SK-N-SH treated with all-trans-retinoic acid at 6 μM for 48 hours (cell line): ENCODE data around the gene SGTA.

Experiments
- ATAC-seq: fragments of 200-7000 bp; cut with Tn5 transposase; 3 replicates; pipeline ENCODE4 v1.9.1; 2020; ENCODE audit warnings: mild to moderate bottlenecking, moderate library complexity
- ARNTL ChIP-seq: fragments of 450-650 bp; formaldehyde crosslinking; IDR thresholded peaks from 2 replicates; pipeline ENCODE4 v1.5.0; 2020; ENCODE audit warnings: low read depth, mild to moderate bottlenecking, moderate library complexity, borderline replicate concordance
- BACH2 ChIP-seq: fragments of 250-450 bp; sonication (Bioruptor Pico); IDR thresholded peaks from 2 replicates; pipeline ENCODE4 v1.9.0; 2021; ENCODE audit warnings: mild to moderate bottlenecking, borderline replicate concordance
- CSDC2 ChIP-seq: fragments of 250-450 bp; sonication (Bioruptor Pico); IDR thresholded peaks from 2 replicates; pipeline ENCODE4 v1.5.0; 2020; ENCODE audit warnings: mild to moderate bottlenecking, moderate library complexity
- ESRRG ChIP-seq: fragments of 250-450 bp; sonication (Bioruptor Pico); IDR thresholded peaks from 2 replicates; pipeline ENCODE4 v1.6.1; 2021; ENCODE audit warnings: mild to moderate bottlenecking
- ISL1 ChIP-seq: fragments of 250-450 bp; sonication (Bioruptor Pico); IDR thresholded peaks from 2 replicates; pipeline ENCODE4 v2.1.2; 2022; ENCODE audit warnings: mild to moderate bottlenecking, moderate library complexity
- RARB ChIP-seq: fragments of 250-450 bp; sonication (Bioruptor Pico); IDR thresholded peaks from 2 replicates; pipeline ENCODE4 v1.8.0; 2021; ENCODE audit warnings: mild to moderate bottlenecking, moderate library complexity
- SNAI2 ChIP-seq: fragments of 250-450 bp; sonication (Bioruptor Pico); IDR thresholded peaks from 2 replicates; pipeline ENCODE4 v1.5.0; 2020; ENCODE audit warnings: mild to moderate bottlenecking, moderate library complexity
- TOX ChIP-seq: fragments of 250-450 bp; sonication (Bioruptor Pico); IDR thresholded peaks from 2 replicates; pipeline ENCODE4 v1.8.0; 2021; ENCODE audit warnings: mild to moderate bottlenecking, moderate library complexity, borderline replicate concordance
- ZC3H10 ChIP-seq: fragments of 250-450 bp; sonication (Bioruptor Pico); IDR thresholded peaks from 2 replicates; pipeline ENCODE4 v1.5.1; 2021; ENCODE audit warnings: mild to moderate bottlenecking, moderate library complexity
- ZFP3 ChIP-seq: fragments of 250-450 bp; sonication (Bioruptor Pico); IDR thresholded peaks from 2 replicates; pipeline ENCODE4 v1.5.0; 2020; ENCODE audit warnings: mild to moderate bottlenecking, moderate library complexity
- ZFP30 ChIP-seq: fragments of 450-650 bp; formaldehyde crosslinking; IDR thresholded peaks from 2 replicates; pipeline ENCODE4 v1.5.0; 2022; ENCODE audit warnings: mild to moderate bottlenecking, moderate library complexity
- ZNF565 ChIP-seq: fragments of 450-650 bp; formaldehyde crosslinking; conservative IDR thresholded peaks from 2 replicates; pipeline ENCODE4 v1.5.0; 2020; ENCODE audit warnings: low read depth, mild to moderate bottlenecking, moderate library complexity
- ZNF70 ChIP-seq: fragments of 450-650 bp; formaldehyde crosslinking; IDR thresholded peaks from 2 replicates; pipeline ENCODE4 v1.5.0; 2020; ENCODE audit warnings: mild to moderate bottlenecking, moderate library complexity
- ZNF8 ChIP-seq: fragments of 450-650 bp; formaldehyde crosslinking; IDR thresholded peaks from 2 replicates; pipeline ENCODE4 v1.5.0; 2020; ENCODE audit warnings: mild to moderate bottlenecking, moderate library complexity
- TF ChIP-seq, protein P1 (sequence below): fragments of 250-450 bp; sonication (Bioruptor Pico); IDR thresholded peaks from 2 replicates; pipeline ENCODE4 v1.5.1; 2020; ENCODE audit warnings: low read depth, mild to moderate bottlenecking, moderate library complexity
- TF ChIP-seq, protein P2 (sequence below): fragments of 250-450 bp; sonication (Bioruptor Pico); IDR thresholded peaks from 2 replicates; pipeline ENCODE4 v1.5.0; 2020; ENCODE audit warnings: mild to moderate bottlenecking, moderate library complexity
- TF ChIP-seq, protein P3 (sequence below): fragments of 250-450 bp; sonication (Bioruptor Pico); IDR thresholded peaks from 2 replicates; pipeline ENCODE4 v1.8.0; 2021; ENCODE audit warnings: low read depth, mild to moderate bottlenecking, moderate library complexity, borderline replicate concordance

Gene SGTA

DNA sequence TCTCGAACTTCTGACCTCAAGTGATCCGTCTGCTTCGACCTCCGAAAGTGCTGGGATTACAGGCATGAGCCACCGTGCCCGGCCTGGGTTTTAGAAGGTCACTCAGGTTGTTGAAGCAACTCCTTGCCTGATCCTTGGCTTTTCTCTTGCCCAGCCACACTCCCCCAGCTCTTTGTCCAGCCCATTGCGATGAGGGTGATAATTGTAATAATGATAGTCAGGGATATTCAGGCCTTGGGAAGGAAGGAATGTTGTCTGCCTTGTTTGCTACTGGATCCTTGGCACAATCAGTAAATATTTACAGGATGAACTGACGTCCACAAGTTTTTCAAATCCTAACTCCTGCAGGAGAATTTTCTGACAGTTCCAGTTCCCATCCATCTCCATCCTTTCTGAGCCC is 4.0 kb upstream of the SGTA start:
- no peak for ATAC-seq
- no peak for TF ChIP-seq ZNF565 (CRISPR knock-in tag)
- TF ChIP-seq, protein P1, sequence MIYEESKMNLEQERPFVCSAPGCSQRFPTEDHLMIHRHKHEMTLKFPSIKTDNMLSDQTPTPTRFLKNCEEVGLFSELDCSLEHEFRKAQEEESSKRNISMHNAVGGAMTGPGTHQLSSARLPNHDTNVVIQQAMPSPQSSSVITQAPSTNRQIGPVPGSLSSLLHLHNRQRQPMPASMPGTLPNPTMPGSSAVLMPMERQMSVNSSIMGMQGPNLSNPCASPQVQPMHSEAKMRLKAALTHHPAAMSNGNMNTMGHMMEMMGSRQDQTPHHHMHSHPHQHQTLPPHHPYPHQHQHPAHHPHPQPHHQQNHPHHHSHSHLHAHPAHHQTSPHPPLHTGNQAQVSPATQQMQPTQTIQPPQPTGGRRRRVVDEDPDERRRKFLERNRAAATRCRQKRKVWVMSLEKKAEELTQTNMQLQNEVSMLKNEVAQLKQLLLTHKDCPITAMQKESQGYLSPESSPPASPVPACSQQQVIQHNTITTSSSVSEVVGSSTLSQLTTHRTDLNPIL (CRISPR knock-in tag) = no peak
- no peak for TF ChIP-seq RARB (CRISPR knock-in tag)
- TF ChIP-seq ARNTL (CRISPR knock-in tag) = no peak
- no peak for TF ChIP-seq ZFP3 (CRISPR knock-in tag)
- TF ChIP-seq ZFP30 (CRISPR knock-in tag) = no peak
- no peak for TF ChIP-seq ESRRG (CRISPR knock-in tag)
- TF ChIP-seq, protein P2, sequence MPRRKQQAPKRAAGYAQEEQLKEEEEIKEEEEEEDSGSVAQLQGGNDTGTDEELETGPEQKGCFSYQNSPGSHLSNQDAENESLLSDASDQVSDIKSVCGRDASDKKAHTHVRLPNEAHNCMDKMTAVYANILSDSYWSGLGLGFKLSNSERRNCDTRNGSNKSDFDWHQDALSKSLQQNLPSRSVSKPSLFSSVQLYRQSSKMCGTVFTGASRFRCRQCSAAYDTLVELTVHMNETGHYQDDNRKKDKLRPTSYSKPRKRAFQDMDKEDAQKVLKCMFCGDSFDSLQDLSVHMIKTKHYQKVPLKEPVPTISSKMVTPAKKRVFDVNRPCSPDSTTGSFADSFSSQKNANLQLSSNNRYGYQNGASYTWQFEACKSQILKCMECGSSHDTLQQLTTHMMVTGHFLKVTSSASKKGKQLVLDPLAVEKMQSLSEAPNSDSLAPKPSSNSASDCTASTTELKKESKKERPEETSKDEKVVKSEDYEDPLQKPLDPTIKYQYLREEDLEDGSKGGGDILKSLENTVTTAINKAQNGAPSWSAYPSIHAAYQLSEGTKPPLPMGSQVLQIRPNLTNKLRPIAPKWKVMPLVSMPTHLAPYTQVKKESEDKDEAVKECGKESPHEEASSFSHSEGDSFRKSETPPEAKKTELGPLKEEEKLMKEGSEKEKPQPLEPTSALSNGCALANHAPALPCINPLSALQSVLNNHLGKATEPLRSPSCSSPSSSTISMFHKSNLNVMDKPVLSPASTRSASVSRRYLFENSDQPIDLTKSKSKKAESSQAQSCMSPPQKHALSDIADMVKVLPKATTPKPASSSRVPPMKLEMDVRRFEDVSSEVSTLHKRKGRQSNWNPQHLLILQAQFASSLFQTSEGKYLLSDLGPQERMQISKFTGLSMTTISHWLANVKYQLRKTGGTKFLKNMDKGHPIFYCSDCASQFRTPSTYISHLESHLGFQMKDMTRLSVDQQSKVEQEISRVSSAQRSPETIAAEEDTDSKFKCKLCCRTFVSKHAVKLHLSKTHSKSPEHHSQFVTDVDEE (CRISPR knock-in tag) = no peak
- TF ChIP-seq TOX (CRISPR knock-in tag) = no peak
- TF ChIP-seq, all 23 proteins: peak for 0

DNA sequence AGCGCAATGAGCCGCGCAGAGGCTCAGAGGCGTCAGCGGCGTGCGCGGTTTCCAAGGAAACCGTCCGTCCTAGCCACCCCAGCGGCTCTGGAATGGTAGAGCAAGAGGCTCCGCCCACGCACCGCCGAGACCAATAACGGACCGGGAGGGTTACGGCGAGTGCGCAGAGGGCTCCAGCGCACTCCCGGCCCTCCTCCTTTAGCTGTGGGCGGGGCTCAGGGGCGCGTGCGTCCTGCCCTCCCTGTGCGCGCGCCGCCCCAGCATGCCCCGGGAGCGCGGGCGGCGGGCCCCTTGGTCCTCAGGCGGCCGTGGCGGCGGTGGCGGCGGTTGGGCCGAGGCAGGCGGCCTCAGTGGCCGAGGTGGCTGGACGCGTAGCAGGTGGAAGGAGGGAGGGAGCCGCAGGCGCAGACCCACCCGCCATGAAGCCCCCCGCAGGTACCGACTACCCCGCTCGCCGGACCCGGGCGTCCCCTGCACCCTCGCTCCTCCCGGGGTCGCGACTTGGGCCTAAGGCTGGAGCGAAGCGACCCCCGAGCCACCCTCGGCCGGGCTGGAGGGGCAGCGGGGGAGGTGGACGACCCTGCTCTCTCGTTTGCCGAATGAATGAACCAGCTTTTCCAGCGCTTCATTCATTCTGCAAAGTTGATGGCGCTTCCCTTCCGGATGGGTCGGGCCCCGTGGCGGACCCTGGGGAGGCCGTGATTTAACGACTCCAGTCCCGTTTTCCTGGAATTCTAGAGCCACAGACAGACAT is 2.3 kb upstream of the SGTA start, which contains the start of gene THOP1:
THOP1 (plus strand) TSS at position 260 of the 754 bp plus-strand sequence; CDS start at position 420, 160 bp downstream.
- peak; percentile 93 for ATAC-seq
- TF ChIP-seq ISL1 (CRISPR knock-in tag) (no peak), ZC3H10 (CRISPR knock-in tag) (no peak)
- TF ChIP-seq, protein P1 (CRISPR knock-in tag) = no peak

DNA sequence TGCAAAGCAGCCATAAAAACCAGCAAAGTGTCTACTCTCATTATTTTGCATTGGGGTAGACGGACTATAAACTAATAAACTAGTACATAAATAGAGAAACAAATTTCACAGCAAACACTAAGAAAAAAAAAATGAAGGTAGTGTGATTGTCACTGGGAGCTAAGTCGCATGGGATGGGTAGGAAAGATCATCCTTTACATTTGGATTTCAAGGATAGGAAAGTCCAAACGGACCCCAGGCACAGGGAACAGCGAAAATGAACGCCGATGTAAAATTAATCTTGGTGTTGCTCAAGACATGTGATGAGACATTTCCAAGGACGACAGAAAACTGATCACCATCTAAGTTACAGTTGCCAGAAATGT is 690 bp upstream of the SGTA start:
- no peak for ATAC-seq
- no peak for TF ChIP-seq ZNF70 (CRISPR knock-in tag)
- TF ChIP-seq, protein P2 (CRISPR knock-in tag) = no peak
- no peak for TF ChIP-seq CSDC2 (CRISPR knock-in tag)
- TF ChIP-seq ISL1 (CRISPR knock-in tag) = no peak
- TF ChIP-seq BACH2 (CRISPR knock-in tag) = no peak
- TF ChIP-seq ARNTL (CRISPR knock-in tag) = no peak
- no peak for TF ChIP-seq SNAI2 (CRISPR knock-in tag)
- no peak for TF ChIP-seq TOX (CRISPR knock-in tag)
- TF ChIP-seq ZNF8 = no peak
- TF ChIP-seq, protein P3, sequence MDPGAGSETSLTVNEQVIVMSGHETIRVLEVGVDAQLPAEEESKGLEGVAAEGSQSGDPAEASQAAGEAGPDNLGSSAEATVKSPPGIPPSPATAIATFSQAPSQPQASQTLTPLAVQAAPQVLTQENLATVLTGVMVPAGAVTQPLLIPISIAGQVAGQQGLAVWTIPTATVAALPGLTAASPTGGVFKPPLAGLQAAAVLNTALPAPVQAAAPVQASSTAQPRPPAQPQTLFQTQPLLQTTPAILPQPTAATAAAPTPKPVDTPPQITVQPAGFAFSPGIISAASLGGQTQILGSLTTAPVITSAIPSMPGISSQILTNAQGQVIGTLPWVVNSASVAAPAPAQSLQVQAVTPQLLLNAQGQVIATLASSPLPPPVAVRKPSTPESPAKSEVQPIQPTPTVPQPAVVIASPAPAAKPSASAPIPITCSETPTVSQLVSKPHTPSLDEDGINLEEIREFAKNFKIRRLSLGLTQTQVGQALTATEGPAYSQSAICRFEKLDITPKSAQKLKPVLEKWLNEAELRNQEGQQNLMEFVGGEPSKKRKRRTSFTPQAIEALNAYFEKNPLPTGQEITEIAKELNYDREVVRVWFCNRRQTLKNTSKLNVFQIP (CRISPR knock-in tag) = no peak
- no peak for TF ChIP-seq ZFP3 (CRISPR knock-in tag)
